WTC11 (cell line): ENCODE data around the gene LRSAM1. TPM values are rescaled to one million over a fixed set of nuclear protein-coding genes. Genes with fewer than 3 reads are reported as not detected.

Experiments
- ARID4B ChIP-seq: sonication (generic); formaldehyde crosslinking; IDR thresholded peaks from 2 replicates; pipeline ENCODE4 v1.8.0; 2023; ENCODE audit warnings: missing genetic modification reagents, mild to moderate bottlenecking, borderline replicate concordance
- ATF1 ChIP-seq: sonication (generic); formaldehyde crosslinking; IDR thresholded peaks from 2 replicates; pipeline ENCODE4 v1.8.1; 2023; ENCODE audit warnings: mild to moderate bottlenecking, moderate library complexity, missing genetic modification reagents
- ATF6 ChIP-seq: sonication (generic); formaldehyde crosslinking; IDR thresholded peaks from 2 replicates; pipeline ENCODE4 v1.8.1; 2023; ENCODE audit warnings: mild to moderate bottlenecking, missing genetic modification reagents
- CREM ChIP-seq: sonication (generic); formaldehyde crosslinking; IDR thresholded peaks from 2 replicates; pipeline ENCODE4 v1.8.1; 2022; ENCODE audit warnings: mild to moderate bottlenecking, missing genetic modification reagents, moderate library complexity
- E2F4 ChIP-seq: sonication (generic); formaldehyde crosslinking; IDR thresholded peaks from 2 replicates; pipeline ENCODE4 v1.8.1; 2022; ENCODE audit warnings: low read depth, mild to moderate bottlenecking, moderate library complexity, missing genetic modification reagents, borderline replicate concordance
- GRHL2 ChIP-seq: fragments of 250-450 bp; sonication (Bioruptor Pico); IDR thresholded peaks from 2 replicates; pipeline ENCODE4 v1.8.0; 2022; ENCODE audit warnings: mild to moderate bottlenecking, moderate library complexity; ENCODE audit not compliant: insufficient replicate concordance, severe bottlenecking
- MYBL2 ChIP-seq: sonication (generic); formaldehyde crosslinking; IDR thresholded peaks from 2 replicates; pipeline ENCODE4 v1.8.1; 2023; ENCODE audit warnings: mild to moderate bottlenecking, moderate library complexity, missing genetic modification reagents
- PRDM15 ChIP-seq: sonication (generic); formaldehyde crosslinking; IDR thresholded peaks from 2 replicates; pipeline ENCODE4 v1.8.0; 2022; ENCODE audit warnings: missing genetic modification reagents
- PRRX2 ChIP-seq: fragments of 250-450 bp; sonication (Bioruptor Pico); IDR thresholded peaks from 2 replicates; pipeline ENCODE4 v1.8.0; 2021; ENCODE audit warnings: mild to moderate bottlenecking
- TCF7 ChIP-seq: sonication (generic); formaldehyde crosslinking; IDR thresholded peaks from 2 replicates; pipeline ENCODE4 v1.8.0; 2022; ENCODE audit warnings: mild to moderate bottlenecking, low read depth, missing genetic modification reagents, moderate library complexity
- TEAD1 ChIP-seq: sonication (generic); formaldehyde crosslinking; IDR thresholded peaks from 2 replicates; pipeline ENCODE4 v1.8.0; 2022; ENCODE audit warnings: mild to moderate bottlenecking, missing genetic modification reagents
- ZBTB21 ChIP-seq: sonication (generic); formaldehyde crosslinking; IDR thresholded peaks from 2 replicates; pipeline ENCODE4 v1.8.1; 2023; ENCODE audit warnings: mild to moderate bottlenecking, missing genetic modification reagents, borderline replicate concordance
- ZNF281 ChIP-seq: sonication (generic); formaldehyde crosslinking; IDR thresholded peaks from 2 replicates; pipeline ENCODE4 v1.8.0; 2023; ENCODE audit warnings: mild to moderate bottlenecking, missing genetic modification reagents
- ZNF416 ChIP-seq: fragments of 250-450 bp; sonication (Bioruptor Pico); IDR thresholded peaks from 2 replicates; pipeline ENCODE4 v1.9.0; 2021; ENCODE audit warnings: mild to moderate bottlenecking, inconsistent platforms
- ZNF512 ChIP-seq: sonication (generic); formaldehyde crosslinking; IDR thresholded peaks from 2 replicates; pipeline ENCODE4 v1.8.1; 2022; ENCODE audit warnings: missing genetic modification reagents, borderline replicate concordance
- total RNA-seq: library from RNA; stranded (reverse); gene quantifications from 3 replicates; pipeline ENCODE4 v1.2.3, GENCODE V29; 2021
- TF ChIP-seq, protein P1 (sequence below): sonication (generic); formaldehyde crosslinking; IDR thresholded peaks from 2 replicates; pipeline ENCODE4 v1.8.1; 2023; ENCODE audit warnings: mild to moderate bottlenecking, missing genetic modification reagents, borderline replicate concordance

Gene LRSAM1
- total RNA-seq, 1 experiment from 2014 or later, result 32.4 TPM

- no peak for TF ChIP-seq ARID4B (CRISPR knock-in tag)
- no peak for TF ChIP-seq GRHL2
- TF ChIP-seq ZNF512 (CRISPR knock-in tag), result no peak
- no peak for TF ChIP-seq E2F4 (CRISPR knock-in tag)
- TF ChIP-seq MYBL2 (CRISPR knock-in tag), result no peak
- TF ChIP-seq PRRX2, result no peak
- no peak for TF ChIP-seq ZBTB21 (CRISPR knock-in tag)
- TF ChIP-seq TEAD1 (CRISPR knock-in tag), result no peak
- no peak for TF ChIP-seq CREM (CRISPR knock-in tag)
- TF ChIP-seq TCF7 (CRISPR knock-in tag), result no peak
- no peak for TF ChIP-seq PRDM15
- no peak for TF ChIP-seq ATF6 (CRISPR knock-in tag)
- TF ChIP-seq, protein P1, sequence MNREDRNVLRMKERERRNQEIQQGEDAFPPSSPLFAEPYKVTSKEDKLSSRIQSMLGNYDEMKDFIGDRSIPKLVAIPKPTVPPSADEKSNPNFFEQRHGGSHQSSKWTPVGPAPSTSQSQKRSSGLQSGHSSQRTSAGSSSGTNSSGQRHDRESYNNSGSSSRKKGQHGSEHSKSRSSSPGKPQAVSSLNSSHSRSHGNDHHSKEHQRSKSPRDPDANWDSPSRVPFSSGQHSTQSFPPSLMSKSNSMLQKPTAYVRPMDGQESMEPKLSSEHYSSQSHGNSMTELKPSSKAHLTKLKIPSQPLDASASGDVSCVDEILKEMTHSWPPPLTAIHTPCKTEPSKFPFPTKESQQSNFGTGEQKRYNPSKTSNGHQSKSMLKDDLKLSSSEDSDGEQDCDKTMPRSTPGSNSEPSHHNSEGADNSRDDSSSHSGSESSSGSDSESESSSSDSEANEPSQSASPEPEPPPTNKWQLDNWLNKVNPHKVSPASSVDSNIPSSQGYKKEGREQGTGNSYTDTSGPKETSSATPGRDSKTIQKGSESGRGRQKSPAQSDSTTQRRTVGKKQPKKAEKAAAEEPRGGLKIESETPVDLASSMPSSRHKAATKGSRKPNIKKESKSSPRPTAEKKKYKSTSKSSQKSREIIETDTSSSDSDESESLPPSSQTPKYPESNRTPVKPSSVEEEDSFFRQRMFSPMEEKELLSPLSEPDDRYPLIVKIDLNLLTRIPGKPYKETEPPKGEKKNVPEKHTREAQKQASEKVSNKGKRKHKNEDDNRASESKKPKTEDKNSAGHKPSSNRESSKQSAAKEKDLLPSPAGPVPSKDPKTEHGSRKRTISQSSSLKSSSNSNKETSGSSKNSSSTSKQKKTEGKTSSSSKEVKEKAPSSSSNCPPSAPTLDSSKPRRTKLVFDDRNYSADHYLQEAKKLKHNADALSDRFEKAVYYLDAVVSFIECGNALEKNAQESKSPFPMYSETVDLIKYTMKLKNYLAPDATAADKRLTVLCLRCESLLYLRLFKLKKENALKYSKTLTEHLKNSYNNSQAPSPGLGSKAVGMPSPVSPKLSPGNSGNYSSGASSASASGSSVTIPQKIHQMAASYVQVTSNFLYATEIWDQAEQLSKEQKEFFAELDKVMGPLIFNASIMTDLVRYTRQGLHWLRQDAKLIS, result no peak
- no peak for TF ChIP-seq ATF1
- no peak for TF ChIP-seq ZNF416
- no peak for TF ChIP-seq ZNF281
- TF ChIP-seq, all 79 proteins: peak for 0
Measured at GRCh38 chr9:127411122-127411521, 40.2 kb upstream of the LRSAM1 start (continued).
